Stimulated activated CD8-positive, alpha-beta memory T cell treated with anti-CD3 and anti-CD28 coated beads, Interleukin-2, amount 100 ng/mL, for 1 hour (primary cell): ENCODE results near the gene MAST4.

Experiments used
- DNase-seq, 2 donors: peaks; one replicate each; pipeline ENCODE4 v3.0.0-alpha.2; 2020; ENCODE audit warnings: low read depth in 2 of 2

Gene MAST4

GRCh38 chr5:66841264-66841663, 245.1 kb downstream of the MAST4 start:
- DNase-seq, result no peak

GRCh38 chr5:66842540-66842939, 246.3 kb downstream of the MAST4 start:
- no peak for DNase-seq

GRCh38 chr5:66843065-66843464, 246.9 kb downstream of the MAST4 start:
- DNase-seq, result no peak

GRCh38 chr5:66848749-66849641, 252.8 kb downstream of the MAST4 start:
- no peak for DNase-seq

GRCh38 chr5:66849803-66850202, 253.6 kb downstream of the MAST4 start:
- DNase-seq, result no peak

GRCh38 chr5:66850354-66851075, 254.3 kb downstream of the MAST4 start:
- no peak for DNase-seq

GRCh38 chr5:66851306-66851705, 255.1 kb downstream of the MAST4 start:
- no peak for DNase-seq

GRCh38 chr5:66854416-66854815, 258.2 kb downstream of the MAST4 start:
- no peak for DNase-seq

- DNase-seq, result no peak
Observed at GRCh38 chr5:66856041-66856805, 260.0 kb downstream of the MAST4 start.

GRCh38 chr5:66859526-66859925, 263.3 kb downstream of the MAST4 start:
- DNase-seq, result no peak

- no peak for DNase-seq
Observed at GRCh38 chr5:66860199-66860975, 264.2 kb downstream of the MAST4 start.

- DNase-seq, result no peak
Observed at GRCh38 chr5:66861402-66861801, 265.2 kb downstream of the MAST4 start.

- no peak for DNase-seq
Observed at GRCh38 chr5:66862020-66862419, 265.8 kb downstream of the MAST4 start.

GRCh38 chr5:66863243-66864170, 267.3 kb downstream of the MAST4 start:
- no peak for DNase-seq

GRCh38 chr5:66864240-66864884, 268.2 kb downstream of the MAST4 start:
- no peak for DNase-seq

GRCh38 chr5:66867618-66868322, 271.6 kb downstream of the MAST4 start:
- no peak for DNase-seq

GRCh38 chr5:66869347-66869746, 273.2 kb downstream of the MAST4 start:
- DNase-seq, result no peak

- DNase-seq, result no peak
Observed at GRCh38 chr5:66870708-66871107, 274.5 kb downstream of the MAST4 start.

- DNase-seq, result no peak
Observed at GRCh38 chr5:66871651-66872050, 275.5 kb downstream of the MAST4 start.
